ENCODE measurements around the gene ANKHD1. TPM values are rescaled to one million over a fixed set of nuclear protein-coding genes. Genes with fewer than 3 reads are reported as not detected.

Gene ANKHD1
- total RNA-seq, 1 experiment from 2014 or later, result 109 TPM

DNA sequence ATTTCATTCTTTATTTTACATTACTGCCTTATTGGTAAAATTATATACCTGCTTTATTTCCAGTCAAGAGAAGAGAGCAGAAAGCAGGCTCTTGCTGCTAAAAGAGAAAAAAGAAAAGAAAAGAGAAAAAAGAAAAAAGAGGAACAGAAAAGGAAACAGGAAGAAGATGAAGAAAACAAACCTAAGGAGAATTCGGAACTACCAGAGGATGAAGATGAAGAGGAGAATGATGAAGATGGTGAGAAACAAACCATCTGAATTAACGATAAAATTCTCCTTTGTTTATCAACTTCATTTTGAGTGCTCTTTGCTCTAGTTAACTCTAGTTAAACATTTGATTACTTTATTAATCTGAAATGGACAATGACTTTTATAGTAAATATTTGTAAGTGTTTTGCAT, 122.4 kb downstream of the ANKHD1 start:
- ChIA-PET POLR2A (ENCODE audit: unreplicated experiment) (no interaction called here), CTCF (no interaction called here)
- peaks cover 2% of the 10 kb centered on the region; the same call in 1 of the 2 replicates for H4K20me1 ChIP-seq (ENCODE audit: insufficient read depth)
- H3K27me3 ChIP-seq (ENCODE audit: insufficient read depth, low read depth), result no peaks in the 10 kb centered on the region
- intact Hi-C loops (cut with micrococcal nuclease; ENCODE audit: unreplicated experiment), result no loop called here
- no peak overlapping the region for H3K27ac ChIP-seq
- H3K4me2 ChIP-seq, result no peak overlapping the region
- peaks cover 39% of the 10 kb centered on the region for H3K36me3 ChIP-seq (ENCODE audit: low read depth)
- H3K4me1 ChIP-seq (replicated peaks; ENCODE audit: insufficient read depth), result no peaks in the 10 kb centered on the region
- no peak overlapping the region for H2AFZ ChIP-seq
- TF ChIP-seq EZH2 (IDR thresholded peaks at IDR 0.05; ENCODE audit: low read depth), result no peak
- TF ChIP-seq, protein P1, sequence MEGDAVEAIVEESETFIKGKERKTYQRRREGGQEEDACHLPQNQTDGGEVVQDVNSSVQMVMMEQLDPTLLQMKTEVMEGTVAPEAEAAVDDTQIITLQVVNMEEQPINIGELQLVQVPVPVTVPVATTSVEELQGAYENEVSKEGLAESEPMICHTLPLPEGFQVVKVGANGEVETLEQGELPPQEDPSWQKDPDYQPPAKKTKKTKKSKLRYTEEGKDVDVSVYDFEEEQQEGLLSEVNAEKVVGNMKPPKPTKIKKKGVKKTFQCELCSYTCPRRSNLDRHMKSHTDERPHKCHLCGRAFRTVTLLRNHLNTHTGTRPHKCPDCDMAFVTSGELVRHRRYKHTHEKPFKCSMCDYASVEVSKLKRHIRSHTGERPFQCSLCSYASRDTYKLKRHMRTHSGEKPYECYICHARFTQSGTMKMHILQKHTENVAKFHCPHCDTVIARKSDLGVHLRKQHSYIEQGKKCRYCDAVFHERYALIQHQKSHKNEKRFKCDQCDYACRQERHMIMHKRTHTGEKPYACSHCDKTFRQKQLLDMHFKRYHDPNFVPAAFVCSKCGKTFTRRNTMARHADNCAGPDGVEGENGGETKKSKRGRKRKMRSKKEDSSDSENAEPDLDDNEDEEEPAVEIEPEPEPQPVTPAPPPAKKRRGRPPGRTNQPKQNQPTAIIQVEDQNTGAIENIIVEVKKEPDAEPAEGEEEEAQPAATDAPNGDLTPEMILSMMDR (conservative IDR thresholded peaks at IDR 0.05), result no peak
- no peaks in the 10 kb centered on the region for H3K9me3 ChIP-seq (ENCODE audit: insufficient read depth, low read depth)
- no peaks in the 10 kb centered on the region for H3K79me2 ChIP-seq (ENCODE audit: low read depth)
- no peak for DNase-seq
- H3K9me2 ChIP-seq (ENCODE audit: insufficient read depth), result no peaks in the 10 kb centered on the region
- H3K4me3 ChIP-seq, result no peak overlapping the region
- no TSS peak for BruUV-seq (replicated peaks)
- peaks cover 18% of the 10 kb centered on the region; the same call in 1 of the 2 replicates for H3F3A ChIP-seq (ENCODE audit: insufficient read depth, low read depth)

DNA sequence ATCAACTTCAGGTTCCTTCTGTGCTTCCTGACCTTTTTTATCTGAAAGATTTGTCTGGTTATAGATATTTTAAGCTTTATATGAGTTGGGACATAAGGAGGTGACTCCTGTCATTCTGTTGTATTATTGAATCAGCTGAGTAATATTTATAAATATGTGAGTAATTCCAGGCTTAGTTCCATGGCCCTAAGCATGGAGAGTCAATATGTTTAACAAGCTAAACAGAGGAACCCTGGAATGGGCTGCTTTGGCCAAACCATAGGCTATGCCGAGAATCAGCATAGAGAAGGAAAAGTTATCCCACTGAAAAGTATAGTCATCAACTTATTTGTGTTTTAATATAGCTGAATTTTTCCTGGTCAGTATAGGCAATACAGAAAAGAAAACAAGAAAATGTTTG, 138.6 kb downstream of the ANKHD1 start:
- Histone ChIP-seq H3F3A (ENCODE audit: insufficient read depth, low read depth) (peaks cover 10% of the 10 kb centered on the region; the same call in 1 of the 2 replicates), H3K27ac (no peak overlapping the region), H3K27me3 (ENCODE audit: insufficient read depth, low read depth) (no peaks in the 10 kb centered on the region), H4K20me1 (ENCODE audit: insufficient read depth) (no peaks in the 10 kb centered on the region), H3K9me3 (ENCODE audit: insufficient read depth, low read depth) (no peaks in the 10 kb centered on the region), H3K4me2 (no peak overlapping the region), H3K4me3 (no peak overlapping the region), H2AFZ (no peak overlapping the region), H3K79me2 (ENCODE audit: low read depth) (no peaks in the 10 kb centered on the region), H3K9me2 (ENCODE audit: insufficient read depth) (no peaks in the 10 kb centered on the region), H3K36me3 (ENCODE audit: low read depth) (peaks cover 33% of the 10 kb centered on the region; the same call in 1 of the 2 replicates), H3K4me1 (replicated peaks; ENCODE audit: insufficient read depth) (no peaks in the 10 kb centered on the region)
- ChIA-PET CTCF (no interaction called here), POLR2A (ENCODE audit: unreplicated experiment) (interaction anchor here (0.7 kb wide), 2 partner anchors 124 to 287 kb away, joined by 5 read pairs; no protein-coding TSS in a partner anchor)
- no peak for TF ChIP-seq EZH2 (IDR thresholded peaks at IDR 0.05; ENCODE audit: low read depth)
- TF ChIP-seq, protein P1 (conservative IDR thresholded peaks at IDR 0.05), result no peak
- no TSS peak for BruUV-seq (replicated peaks)
- no peak for DNase-seq
- intact Hi-C loops (cut with micrococcal nuclease; ENCODE audit: unreplicated experiment), result no loop called here

DNA sequence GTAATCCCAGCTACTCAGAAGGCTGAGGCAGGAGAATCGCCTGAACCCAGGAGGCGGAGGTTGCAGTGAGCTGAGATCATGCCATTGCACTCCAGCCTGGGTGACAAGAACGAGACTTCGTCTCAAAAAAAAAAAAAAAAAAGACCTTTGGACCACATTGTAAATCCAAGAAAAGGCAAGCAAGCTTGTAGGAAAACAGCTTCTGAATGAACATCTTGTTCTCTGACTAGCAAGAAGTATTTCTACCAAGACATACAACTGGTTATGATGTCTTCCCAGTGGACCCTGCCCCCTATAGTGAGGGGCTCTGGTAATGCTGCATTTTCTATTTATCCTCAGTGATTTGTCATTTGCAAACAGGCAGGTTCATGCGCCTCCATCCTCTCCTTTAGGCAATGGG, 141.3 kb downstream of the ANKHD1 start:
- H3K4me1 ChIP-seq (replicated peaks; ENCODE audit: insufficient read depth), result no peaks in the 10 kb centered on the region
- no peaks in the 10 kb centered on the region for H3K79me2 ChIP-seq (ENCODE audit: low read depth)
- intact Hi-C loops (cut with micrococcal nuclease; ENCODE audit: unreplicated experiment), result no loop called here
- H3K4me2 ChIP-seq, result no peak overlapping the region
- peaks cover 23% of the 10 kb centered on the region; the same call in 1 of the 2 replicates for H3K36me3 ChIP-seq (ENCODE audit: low read depth)
- no peak overlapping the region for H3K27ac ChIP-seq
- CTCF ChIA-PET, result no interaction called here
- TF ChIP-seq, protein P1 (conservative IDR thresholded peaks at IDR 0.05), result no peak
- no peak for TF ChIP-seq EZH2 (IDR thresholded peaks at IDR 0.05; ENCODE audit: low read depth)
- no TSS peak for BruUV-seq (replicated peaks)
- no peaks in the 10 kb centered on the region for H3K9me2 ChIP-seq (ENCODE audit: insufficient read depth)
- no peak for DNase-seq
- no peaks in the 10 kb centered on the region for H4K20me1 ChIP-seq (ENCODE audit: insufficient read depth)
- H3F3A ChIP-seq (ENCODE audit: insufficient read depth, low read depth), result peaks cover 14% of the 10 kb centered on the region; the same call in 1 of the 2 replicates
- H3K4me3 ChIP-seq, result no peak overlapping the region
- POLR2A ChIA-PET (ENCODE audit: unreplicated experiment), result interaction anchor here (0.6 kb wide), 2 partner anchors 9 to 93 kb away, joined by 4 read pairs; no protein-coding TSS in a partner anchor
- H3K9me3 ChIP-seq (ENCODE audit: insufficient read depth, low read depth), result no peaks in the 10 kb centered on the region
- no peaks in the 10 kb centered on the region for H3K27me3 ChIP-seq (ENCODE audit: insufficient read depth, low read depth)
- H2AFZ ChIP-seq, result no peak overlapping the region
